HepG2 (cell line): ENCODE data around the gene TNS1. TPM values are rescaled to one million over a fixed set of nuclear protein-coding genes. Genes with fewer than 3 reads are reported as not detected.
A peak's percentile ranks its signal among the peaks of the same experiment; 100 is the strongest.

Experiments used
- ATAC-seq: fragments of 200-7000 bp; cut with Tn5 transposase; 3 replicates; pipeline ENCODE4 v1.9.1; 2020; ENCODE audit warnings: mild to moderate bottlenecking, moderate library complexity
- BruUV-seq: library from RNA; stranded (reverse); fragments of 400-500 nt; replicated peaks from 2 replicates; lab custom pipeline; 2021; lab: Mats Ljungman, UMichigan
- CTCF ChIA-PET: fragments of 300-600 bp; formaldehyde crosslinking; extraction: SDS; loops from one replicate; lab custom pipeline; 2021; ENCODE audit warnings: low total read pairs, inconsistent platforms, low intra/inter-chr PET ratio; lab: Yijun Ruan, JAX
- POLR2A ChIA-PET: fragments of 350-600 bp; sonication (Branson Sonifier 250); formaldehyde crosslinking; loops from one replicate; lab custom pipeline; 2020; ENCODE audit warnings: antibody characterized with exemption, inconsistent platforms; lab: Yijun Ruan, JAX
- DNase-seq: peaks from one replicate; pipeline ENCODE4 v3.0.0-alpha.2; 2015; ENCODE audit warnings: low spot score
- FAIRE-seq: peaks from 3 replicates; lab custom pipeline; 2011; peaks lifted over from hg19 to GRCh38; lab: Jason Lieb, UNC
- H2AFZ ChIP-seq: one replicate; pipeline ENCODE4 v1.6.1; 2011; ENCODE audit warnings: low read length, inconsistent platforms
- H3K27ac ChIP-seq: fragments of 300-600 bp; 3 replicates; pipeline ENCODE4 v1.8.0; 2011; ENCODE audit warnings: mixed run types, mild to moderate bottlenecking, mixed read lengths, low read length, inconsistent platforms; ENCODE audit not compliant: insufficient read depth; ENCODE audit errors: extremely low read length
- H3K27me3 ChIP-seq, 2 experiments: fragments of 200-600 bp in 1 of 2; 2 replicates in 1 of 2; 3 replicates in 1 of 2; pipeline versions ENCODE4 v1.6.0 to v1.8.0; 2011; ENCODE audit warnings: low read length in 2 of 2, mild to moderate bottlenecking in 2 of 2, moderate library complexity in 2 of 2, inconsistent platforms in 1 of 2; ENCODE audit not compliant: insufficient read depth in 2 of 2, control insufficient read depth in 1 of 2
- H3K36me3 ChIP-seq, 2 experiments: fragments of 200-600 bp in 1 of 2; replicated peaks in 1 of 2; 2 replicates in 1 of 2; 3 replicates in 1 of 2; pipeline versions ENCODE4 v1.5.1 to v1.8.0; 2011; ENCODE audit warnings: low read length in 2 of 2, inconsistent platforms in 1 of 2; ENCODE audit not compliant: insufficient read depth in 2 of 2, control insufficient read depth in 1 of 2
- H3K4me1 ChIP-seq: 2 replicates; pipeline ENCODE4 v1.5.1; 2012; ENCODE audit warnings: low read length, inconsistent platforms; ENCODE audit not compliant: insufficient read depth
- H3K4me2 ChIP-seq: 2 replicates; pipeline ENCODE4 v1.6.0; 2011; ENCODE audit warnings: low read depth, low read length, inconsistent platforms
- H3K4me3 ChIP-seq, 3 experiments: fragments of 200-600 bp in 1 of 3; sonication (generic), shearing (Covaris generic) in 1 of 3; replicated peaks in 1 of 3; 2 replicates each; pipeline ENCODE4 v1.5.1; 2011 to 2016; ENCODE audit warnings: low read length in 3 of 3, inconsistent platforms in 2 of 3, low read depth in 2 of 3, mild to moderate bottlenecking in 2 of 3, control low read depth in 1 of 3, mixed read lengths in 1 of 3; ENCODE audit not compliant: insufficient read depth in 1 of 3
- H3K79me2 ChIP-seq: one replicate; pipeline ENCODE4 v1.6.1; 2011; ENCODE audit warnings: low read length, inconsistent platforms; ENCODE audit not compliant: insufficient read depth
- H3K9ac ChIP-seq: 2 replicates; pipeline ENCODE4 v1.6.0; 2011; ENCODE audit warnings: mild to moderate bottlenecking, low read depth, low read length, inconsistent platforms; ENCODE audit not compliant: insufficient read depth
- H3K9me3 ChIP-seq: 2 replicates; pipeline ENCODE4 v1.5.1; 2012; ENCODE audit warnings: mild to moderate bottlenecking, low read length
- H4K20me1 ChIP-seq: 2 replicates; pipeline ENCODE4 v1.6.0; 2011; ENCODE audit warnings: inconsistent platforms, mild to moderate bottlenecking, low read length, moderate library complexity; ENCODE audit not compliant: insufficient read depth
- ATF7 ChIP-seq, 2 experiments: fragments of 450-650 bp in 1 of 2; sonication (generic) in 1 of 2; formaldehyde crosslinking in 1 of 2; IDR thresholded peaks; 2 replicates each; pipeline versions ENCODE4 v1.4.0 to v1.6.1; 2016 to 2020; ENCODE audit warnings: antibody characterized with exemption in 1 of 2, mild to moderate bottlenecking in 1 of 2, missing genetic modification reagents in 1 of 2
- FOXA1 ChIP-seq, 2 experiments: fragments of 450-650 bp in 1 of 2; sonication (generic) in 1 of 2; formaldehyde crosslinking in 1 of 2; IDR thresholded peaks; 2 replicates each; pipeline versions ENCODE4 v1.4.0 to v1.6.1; 2016 to 2020; ENCODE audit warnings: missing genetic modification reagents in 1 of 2
- FOXP1 ChIP-seq, 2 experiments: fragments of 450-650 bp in 1 of 2; IDR thresholded peaks; 2 replicates each; pipeline ENCODE4 v1.6.1; 2017 to 2018; ENCODE audit warnings: antibody characterized with exemption in 1 of 2
- LCORL ChIP-seq, 2 experiments: fragments of 450-650 bp in 1 of 2; sonication (generic) in 1 of 2; formaldehyde crosslinking in 1 of 2; IDR thresholded peaks; 2 replicates each; pipeline versions ENCODE4 v1.5.0 to v1.6.1; 2017 to 2020; ENCODE audit warnings: antibody characterized with exemption in 1 of 2, missing genetic modification reagents in 1 of 2
- RBM22 ChIP-seq: fragments of 200-400 bp; formaldehyde crosslinking; optimal IDR thresholded peaks from 2 replicates; pipeline ENCODE3; 2017; ENCODE audit warnings: mild to moderate bottlenecking, low read length, moderate library complexity
- SOX6 ChIP-seq, 2 experiments: fragments of 450-650 bp in 1 of 2; sonication (generic) in 1 of 2; formaldehyde crosslinking in 1 of 2; IDR thresholded peaks; 2 replicates each; pipeline versions ENCODE4 v1.4.0 to v1.6.1; 2017 to 2020; ENCODE audit warnings: antibody characterized with exemption in 1 of 2, mild to moderate bottlenecking in 1 of 2, missing genetic modification reagents in 1 of 2
- SPEN ChIP-seq: sonication (generic); formaldehyde crosslinking; IDR thresholded peaks from 2 replicates; pipeline ENCODE4 v1.5.1; 2020; ENCODE audit warnings: low read depth, mild to moderate bottlenecking, missing genetic modification reagents
- ZNF282 ChIP-seq: fragments of 450-650 bp; IDR thresholded peaks from 2 replicates; pipeline ENCODE4 v1.6.1; 2018; ENCODE audit not compliant: partially characterized antibody
- WGBS: methylation state at CpG from one replicate; pipeline ENCODE4 v1.1.6; 2017; ENCODE audit warnings: low lambda C conversion rate; 5-methylcytosine and 5-hydroxymethylcytosine counted together
- in situ Hi-C: cut with HindIII; loops from 2 replicates; pipeline ENCODE4 v1.10.0; 2017; ENCODE audit warnings: low pct_unique_long_range_greater_than_20kb; ENCODE audit not compliant: extremely low pct_ligation_motif_present
- intact Hi-C: fragments of 100-400 bp; cut with micrococcal nuclease; formaldehyde crosslinking; loops from one replicate; pipeline ENCODE4 v1.10.0; 2022; ENCODE audit not compliant: unreplicated experiment
- polyA plus RNA-seq, 8 experiments: library from polyadenylated mRNA; depleted of rRNA in 3 of 8; stranded (reverse) in 7 of 8; unstranded in 1 of 8; fragments of >200 nt; fragmentation: Illumina TruSeq in 4 of 8; extraction: Trizol in 4 of 8; gene quantifications; 2 replicates each; pipeline versions ENCODE4 v1.2.1 to v1.2.3, GENCODE V29; 2011 to 2016; ENCODE audit warnings: low read depth in 4 of 8, missing spikeins in 1 of 8, mixed read lengths in 1 of 8; ENCODE audit not compliant: insufficient read depth in 1 of 8
- total RNA-seq, 5 experiments: library from RNA; depleted of rRNA; stranded (reverse); fragments of >200 nt; fragmentation: Illumina TruSeq; extraction: Trizol; gene quantifications; 2 replicates each; pipeline ENCODE4 v1.2.3, GENCODE V29; 2016; ENCODE audit warnings: low read depth in 1 of 5
- TF ChIP-seq, protein P1 (sequence below): fragments of 450-650 bp; IDR thresholded peaks from 2 replicates; pipeline ENCODE4 v1.6.1; 2017

TNS1 gene
- total and polyA plus RNA-seq, 2 of the 13 experiments (the other 11 are each of a cell fraction or from before 2014, with no cell fraction given), result 1.9 to 118 TPM

DNA sequence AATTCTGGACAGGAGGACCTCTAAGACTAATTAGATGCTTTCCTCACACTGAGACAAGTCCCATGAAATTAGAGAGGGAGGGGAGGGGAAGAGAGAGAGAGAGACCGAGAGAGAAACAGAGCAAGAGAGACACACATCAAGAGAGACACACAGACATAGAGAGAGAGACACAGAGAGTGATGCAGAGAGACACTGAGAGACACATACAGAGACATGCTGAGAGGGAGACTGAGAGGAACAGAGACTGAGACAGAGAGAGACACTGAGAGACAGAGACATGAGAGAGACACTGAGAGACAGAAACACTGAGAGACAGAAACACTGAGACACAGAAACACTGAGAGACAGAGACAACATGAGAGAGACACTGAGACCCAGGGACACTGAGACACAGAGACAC, 250.8 kb downstream of the TNS1 start:
- Histone ChIP-seq H3K4me2 (no peak overlapping the region), H3K27ac (no peak overlapping the region), H3K79me2 (no peaks in the 10 kb centered on the region), H3K36me3 (no peaks in the 10 kb centered on the region), H3K4me1 (no peaks in the 10 kb centered on the region), H3K27me3 (peaks cover 1 to 25% of the 10 kb centered on the region in 2 experiments; a peak in 2 of 5 replicates), H3K4me3 (no peak overlapping the region), H2AFZ (no peak overlapping the region), H3K9me3 (no peaks in the 10 kb centered on the region), H3K9ac (no peak overlapping the region), H4K20me1 (peaks cover 4% of the 10 kb centered on the region; the same call in 1 of the 2 replicates)
- WGBS, result 6% methylated on average over 1 of the region's 1 CpG
- BruUV-seq, result no TSS peak
- TF ChIP-seq LCORL (IDR thresholded peaks at IDR 0.05) (peak; percentile 7; the same call in 1 of the 2 replicates), LCORL (CRISPR knock-in tag; IDR thresholded peaks at IDR 0.05) (no peak), SPEN (CRISPR knock-in tag) (no peak), SOX6 (IDR thresholded peaks at IDR 0.05) (0 out of 2 replicates have a peak, but pooled peaks have one; percentile 46), SOX6 (CRISPR knock-in tag; IDR thresholded peaks at IDR 0.05) (no peak), FOXP1 (IDR thresholded peaks at IDR 0.05) (0 out of 2 replicates have a peak, but pooled peaks have one; percentile 40), FOXP1 (CRISPR knock-in tag; IDR thresholded peaks at IDR 0.05) (no peak), FOXA1 (IDR thresholded peaks at IDR 0.05) (0 out of 2 replicates have a peak, but pooled peaks have one; percentile 10), FOXA1 (CRISPR knock-in tag; IDR thresholded peaks at IDR 0.05) (no peak), ATF7 (IDR thresholded peaks at IDR 0.05) (peak; percentile 7; the same call in 1 of the 2 replicates), ATF7 (CRISPR knock-in tag; IDR thresholded peaks at IDR 0.05) (no peak), RBM22 (no peak), ZNF282 (peak; percentile 77)
- TF ChIP-seq, protein P1, sequence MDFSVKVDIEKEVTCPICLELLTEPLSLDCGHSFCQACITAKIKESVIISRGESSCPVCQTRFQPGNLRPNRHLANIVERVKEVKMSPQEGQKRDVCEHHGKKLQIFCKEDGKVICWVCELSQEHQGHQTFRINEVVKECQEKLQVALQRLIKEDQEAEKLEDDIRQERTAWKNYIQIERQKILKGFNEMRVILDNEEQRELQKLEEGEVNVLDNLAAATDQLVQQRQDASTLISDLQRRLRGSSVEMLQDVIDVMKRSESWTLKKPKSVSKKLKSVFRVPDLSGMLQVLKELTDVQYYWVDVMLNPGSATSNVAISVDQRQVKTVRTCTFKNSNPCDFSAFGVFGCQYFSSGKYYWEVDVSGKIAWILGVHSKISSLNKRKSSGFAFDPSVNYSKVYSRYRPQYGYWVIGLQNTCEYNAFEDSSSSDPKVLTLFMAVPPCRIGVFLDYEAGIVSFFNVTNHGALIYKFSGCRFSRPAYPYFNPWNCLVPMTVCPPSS, result 0 out of 2 replicates have a peak, but pooled peaks have one; percentile 72
- FAIRE-seq (no peak), ATAC-seq (no peak), DNase-seq (no peak)
- CTCF ChIA-PET, result no interaction called here
- intact Hi-C loops (no loop called here), in situ Hi-C loops (loop anchor here (10.0 kb wide), 1 partner anchor 1067 kb away; no protein-coding TSS in a partner anchor)
- POLR2A ChIA-PET, result no interaction called here
